ENCODE data around the gene AUH. TPM values are rescaled to one million over a fixed set of nuclear protein-coding genes. Genes with fewer than 3 reads are reported as not detected.

The AUH gene
- total and polyA plus RNA-seq, 9 of the 15 experiments (the other 6 are each of a cell fraction or from before 2014, with no cell fraction given), result 3.4 to 29.0 (median 10.1) TPM

DNA sequence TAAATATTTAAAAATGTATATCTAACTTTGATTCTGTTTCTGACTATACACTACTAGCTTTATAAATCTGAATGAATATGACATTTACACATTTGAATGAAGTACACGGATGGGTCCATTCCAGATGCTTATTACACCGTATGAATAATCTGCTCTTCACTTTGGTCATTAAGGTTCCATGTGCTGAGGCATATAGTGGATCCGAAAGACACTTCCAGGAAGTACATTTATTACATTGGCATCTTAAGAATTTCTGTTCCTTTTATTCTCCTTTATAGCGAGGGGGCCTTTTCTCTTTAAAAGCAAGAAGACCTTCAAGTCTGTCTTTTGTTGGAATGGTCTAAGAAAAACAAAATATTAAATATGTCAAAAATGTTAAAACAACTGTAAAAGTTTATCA, 147.6 kb downstream of the AUH start (continued):
- no peak for TF ChIP-seq IFI16 (CRISPR knock-in tag; IDR thresholded peaks at IDR 0.05)
- TF ChIP-seq ZNF830 (CRISPR knock-in tag; IDR thresholded peaks at IDR 0.05), result no peak
- TF ChIP-seq, protein P1, sequence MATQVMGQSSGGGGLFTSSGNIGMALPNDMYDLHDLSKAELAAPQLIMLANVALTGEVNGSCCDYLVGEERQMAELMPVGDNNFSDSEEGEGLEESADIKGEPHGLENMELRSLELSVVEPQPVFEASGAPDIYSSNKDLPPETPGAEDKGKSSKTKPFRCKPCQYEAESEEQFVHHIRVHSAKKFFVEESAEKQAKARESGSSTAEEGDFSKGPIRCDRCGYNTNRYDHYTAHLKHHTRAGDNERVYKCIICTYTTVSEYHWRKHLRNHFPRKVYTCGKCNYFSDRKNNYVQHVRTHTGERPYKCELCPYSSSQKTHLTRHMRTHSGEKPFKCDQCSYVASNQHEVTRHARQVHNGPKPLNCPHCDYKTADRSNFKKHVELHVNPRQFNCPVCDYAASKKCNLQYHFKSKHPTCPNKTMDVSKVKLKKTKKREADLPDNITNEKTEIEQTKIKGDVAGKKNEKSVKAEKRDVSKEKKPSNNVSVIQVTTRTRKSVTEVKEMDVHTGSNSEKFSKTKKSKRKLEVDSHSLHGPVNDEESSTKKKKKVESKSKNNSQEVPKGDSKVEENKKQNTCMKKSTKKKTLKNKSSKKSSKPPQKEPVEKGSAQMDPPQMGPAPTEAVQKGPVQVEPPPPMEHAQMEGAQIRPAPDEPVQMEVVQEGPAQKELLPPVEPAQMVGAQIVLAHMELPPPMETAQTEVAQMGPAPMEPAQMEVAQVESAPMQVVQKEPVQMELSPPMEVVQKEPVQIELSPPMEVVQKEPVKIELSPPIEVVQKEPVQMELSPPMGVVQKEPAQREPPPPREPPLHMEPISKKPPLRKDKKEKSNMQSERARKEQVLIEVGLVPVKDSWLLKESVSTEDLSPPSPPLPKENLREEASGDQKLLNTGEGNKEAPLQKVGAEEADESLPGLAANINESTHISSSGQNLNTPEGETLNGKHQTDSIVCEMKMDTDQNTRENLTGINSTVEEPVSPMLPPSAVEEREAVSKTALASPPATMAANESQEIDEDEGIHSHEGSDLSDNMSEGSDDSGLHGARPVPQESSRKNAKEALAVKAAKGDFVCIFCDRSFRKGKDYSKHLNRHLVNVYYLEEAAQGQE (IDR thresholded peaks at IDR 0.05; ENCODE audit: borderline replicate concordance), result no peak
- TF ChIP-seq, protein P1 (CRISPR knock-in tag; IDR thresholded peaks at IDR 0.05; ENCODE audit: low read depth), result no peak
- no peak for TF ChIP-seq MAFF (IDR thresholded peaks at IDR 0.05; ENCODE audit: low read length)
- no peak for TF ChIP-seq MEF2D (tag; conservative IDR thresholded peaks at IDR 0.05; ENCODE audit: low read depth)
- TF ChIP-seq MEF2A (IDR thresholded peaks at IDR 0.05; ENCODE audit: control insufficient read depth, low read depth, low read length), result no peak

All from K562 (cell line).